Measurements from ENCODE around the gene UBE2V1.
A peak's percentile ranks its signal among the peaks of the same experiment; 100 is the strongest.

The UBE2V1 gene

DNA sequence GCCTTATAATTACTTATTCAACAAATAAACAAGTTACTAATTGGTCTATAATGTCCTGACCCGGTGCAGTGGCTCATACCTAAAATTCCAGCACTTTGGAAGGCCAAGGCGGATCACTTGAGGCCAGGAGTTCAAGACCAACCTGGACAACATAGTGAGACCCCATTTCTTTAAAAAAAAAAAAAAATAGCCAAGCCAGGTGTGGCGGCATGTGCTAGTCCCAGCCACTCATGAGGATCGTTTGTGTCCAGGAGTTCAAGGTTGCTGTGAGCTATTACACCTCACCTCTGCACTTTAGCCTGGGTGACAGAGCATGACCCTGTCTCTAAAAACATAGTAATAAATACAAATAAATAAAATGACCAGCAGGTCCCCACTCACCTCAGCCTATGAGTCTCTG, 9.8 kb upstream of the UBE2V1 start:
- no peak for DNase-seq (ENCODE audit: insufficient read length)
- FAIRE-seq: no peak
- no peak for TF ChIP-seq TAF1 (IDR thresholded peaks at IDR 0.05; ENCODE audit: borderline replicate concordance, low read depth, low read length)
- no peak for TF ChIP-seq POLR2A (IDR thresholded peaks at IDR 0.05; ENCODE audit: low read depth, low read length)
- no peak for TF ChIP-seq POLR2AphosphoS5 (IDR thresholded peaks at IDR 0.05; ENCODE audit: low read depth, low read length)

DNA sequence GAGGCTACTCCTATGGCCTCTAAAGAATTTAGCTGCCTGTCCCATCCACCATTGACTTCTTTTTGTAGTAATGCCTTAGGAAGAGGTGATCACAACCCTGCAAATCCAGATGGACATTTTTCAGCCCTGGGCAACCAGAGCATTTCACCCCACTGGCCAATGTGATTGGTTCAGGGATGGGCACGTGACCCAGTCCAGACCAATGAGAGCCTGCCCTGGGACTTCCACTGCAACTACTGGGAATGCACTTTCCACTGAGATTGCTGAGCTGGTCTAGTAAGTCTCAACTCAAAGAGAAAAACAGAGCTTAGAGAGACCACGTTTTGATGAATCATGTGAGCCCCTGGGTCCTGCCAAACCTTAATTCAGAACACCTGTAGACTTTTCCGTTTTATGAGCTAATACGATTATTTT, 8.9 kb upstream of the UBE2V1 start:
- no peak for DNase-seq (ENCODE audit: insufficient read length)
- no peak for FAIRE-seq
- TF ChIP-seq POLR2AphosphoS5 (IDR thresholded peaks at IDR 0.05; ENCODE audit: low read depth, low read length): no peak
- no peak for TF ChIP-seq TAF1 (IDR thresholded peaks at IDR 0.05; ENCODE audit: borderline replicate concordance, low read depth, low read length)
- no peak for TF ChIP-seq POLR2A (IDR thresholded peaks at IDR 0.05; ENCODE audit: low read depth, low read length)

DNA sequence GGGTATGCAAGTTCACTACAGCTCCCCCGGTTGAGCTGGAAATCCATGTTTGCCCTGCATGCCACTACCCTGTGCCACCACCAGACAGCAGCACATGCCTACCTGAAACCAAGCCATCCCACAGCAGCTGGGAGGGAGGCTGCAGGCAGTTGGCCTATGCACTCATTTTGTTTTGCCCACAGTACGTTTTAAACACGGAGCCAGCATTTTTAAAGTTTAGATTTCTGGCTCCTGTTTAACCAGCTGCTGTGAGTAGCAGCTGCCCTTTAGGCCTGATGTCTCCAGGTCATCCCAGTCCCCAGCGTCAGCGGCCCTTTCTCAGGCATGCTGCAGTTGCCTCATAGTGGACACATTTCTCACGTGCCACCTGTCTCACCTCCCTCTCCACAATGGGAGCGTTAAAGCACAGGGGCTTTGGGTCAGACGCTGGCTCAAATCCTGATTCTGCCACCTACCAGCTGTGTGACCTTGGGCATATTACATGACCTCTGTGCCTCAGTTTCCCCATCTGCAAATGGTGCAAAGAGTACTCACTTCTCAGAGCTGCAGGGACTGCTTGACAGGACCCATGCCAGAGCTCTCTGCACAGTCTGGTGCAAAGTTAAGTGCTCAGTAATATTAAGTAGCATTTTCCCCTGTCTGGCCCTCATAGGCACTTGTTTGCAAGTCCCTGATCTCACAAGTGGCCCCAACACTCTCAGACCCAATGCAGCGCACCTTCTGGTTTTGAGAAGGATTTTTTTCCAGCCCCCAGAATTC, 8.2 kb upstream of the UBE2V1 start:
- FAIRE-seq (no peak), DNase-seq (ENCODE audit: insufficient read length) (no peak)
- TF ChIP-seq POLR2A (IDR thresholded peaks at IDR 0.05; ENCODE audit: low read depth, low read length): no peak
- no peak for TF ChIP-seq POLR2AphosphoS5 (IDR thresholded peaks at IDR 0.05; ENCODE audit: low read depth, low read length)
- TF ChIP-seq TAF1 (IDR thresholded peaks at IDR 0.05; ENCODE audit: borderline replicate concordance, low read depth, low read length): no peak

DNA sequence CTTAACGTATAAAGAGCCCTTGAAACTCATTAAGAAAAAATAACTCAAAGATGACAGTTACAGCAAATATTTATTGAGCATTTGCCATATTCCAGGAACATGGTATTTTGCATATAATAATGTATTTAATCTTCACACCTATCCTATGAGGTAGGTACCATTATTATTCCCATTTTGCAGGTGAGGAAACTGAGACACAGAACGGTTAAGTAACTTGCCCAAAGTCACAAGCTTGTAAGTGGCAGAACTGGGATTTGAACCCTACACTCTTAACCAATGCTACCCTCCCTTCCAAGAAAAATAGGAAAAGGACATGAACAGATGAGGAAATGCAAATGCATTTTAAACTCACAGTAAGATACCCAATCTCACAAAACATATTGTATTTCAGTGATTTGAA, 5.3 kb upstream of the UBE2V1 start:
- FAIRE-seq (no peak), DNase-seq (ENCODE audit: insufficient read length) (no peak)
- TF ChIP-seq POLR2A (IDR thresholded peaks at IDR 0.05; ENCODE audit: low read depth, low read length): no peak
- TF ChIP-seq POLR2AphosphoS5 (IDR thresholded peaks at IDR 0.05; ENCODE audit: low read depth, low read length): no peak
- TF ChIP-seq TAF1 (IDR thresholded peaks at IDR 0.05; ENCODE audit: borderline replicate concordance, low read depth, low read length): no peak

DNA sequence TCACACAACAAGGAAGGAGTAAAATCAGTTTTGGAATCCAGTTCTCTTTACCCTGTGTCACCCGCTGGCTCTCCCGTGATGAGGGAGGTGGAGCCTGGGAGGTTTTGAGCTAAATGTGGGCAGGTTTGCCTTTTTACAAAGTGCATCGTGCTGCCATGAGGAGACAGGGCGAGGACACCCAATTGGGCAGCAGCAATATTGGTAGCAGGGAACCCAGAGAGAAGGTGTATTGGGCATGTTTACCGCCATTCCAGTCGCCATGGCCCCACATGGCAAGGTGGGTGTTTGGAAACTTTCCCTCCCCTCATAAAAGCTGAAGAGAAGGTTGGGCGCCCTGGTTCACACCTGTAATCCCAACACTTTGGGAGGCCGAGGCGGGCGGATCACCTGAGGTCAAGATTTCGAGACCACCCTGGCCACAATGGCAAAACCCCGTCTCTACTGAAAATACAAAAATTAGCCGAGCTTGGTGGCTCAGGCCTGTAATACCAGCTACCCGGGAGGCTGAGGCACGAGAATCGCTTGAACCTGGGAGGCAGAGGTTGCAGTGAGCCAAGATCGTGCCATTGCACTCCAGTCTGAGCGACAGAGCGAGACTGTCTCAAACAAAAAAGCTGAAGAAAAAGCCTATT, 3.5 kb upstream of the UBE2V1 start:
- FAIRE-seq: no peak
- DNase-seq (ENCODE audit: insufficient read length): no peak
- TF ChIP-seq POLR2A (IDR thresholded peaks at IDR 0.05; ENCODE audit: low read depth, low read length): no peak
- TF ChIP-seq TAF1 (IDR thresholded peaks at IDR 0.05; ENCODE audit: borderline replicate concordance, low read depth, low read length): no peak
- no peak for TF ChIP-seq POLR2AphosphoS5 (IDR thresholded peaks at IDR 0.05; ENCODE audit: low read depth, low read length)

DNA sequence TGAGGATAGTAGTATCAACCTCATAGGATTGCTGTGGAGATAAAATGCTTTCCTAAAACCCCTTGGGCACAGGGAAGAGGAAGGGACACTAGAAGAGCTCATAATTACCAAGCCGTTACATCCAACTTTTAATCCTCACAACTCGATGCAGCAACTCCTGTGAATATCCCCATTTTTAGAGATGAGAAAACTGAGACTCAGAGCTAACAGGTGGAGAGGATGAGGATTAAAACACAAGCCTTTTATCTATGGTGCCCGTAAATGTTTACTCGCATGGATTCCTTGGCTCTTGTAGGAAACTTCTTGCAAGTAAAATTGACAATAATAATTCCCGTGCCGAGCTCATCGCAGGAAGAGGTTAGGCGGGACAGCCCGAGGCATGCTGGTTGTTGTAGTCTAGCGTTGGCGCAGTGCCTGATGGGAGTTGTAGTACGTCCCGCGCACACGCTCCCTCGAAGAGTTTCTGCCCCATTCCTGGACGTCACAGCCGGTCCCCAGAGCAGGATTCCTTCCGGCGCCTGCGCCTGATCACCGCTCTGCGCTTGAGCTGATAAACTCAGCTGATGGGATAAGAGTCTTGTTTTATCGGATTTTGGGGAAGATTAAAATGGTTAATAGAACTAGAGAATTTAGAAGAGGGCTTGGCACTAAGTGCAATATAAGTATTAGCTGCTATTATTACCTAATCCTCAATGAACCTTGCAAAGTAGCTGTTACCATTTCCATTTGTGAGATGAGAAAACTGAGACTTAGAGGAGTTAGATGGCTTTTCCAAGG, 2.8 kb upstream of the UBE2V1 start:
- DNase-seq (ENCODE audit: insufficient read length): peak; percentile 71
- TF ChIP-seq POLR2A (IDR thresholded peaks at IDR 0.05; ENCODE audit: low read depth, low read length) (peak; percentile 67; the same call in 1 of the 2 replicates), TAF1 (IDR thresholded peaks at IDR 0.05; ENCODE audit: borderline replicate concordance, low read depth, low read length) (no peak), POLR2AphosphoS5 (IDR thresholded peaks at IDR 0.05; ENCODE audit: low read depth, low read length) (peak; percentile 66; the same call in 1 of the 2 replicates)
- peak; percentile 91 for FAIRE-seq

DNA sequence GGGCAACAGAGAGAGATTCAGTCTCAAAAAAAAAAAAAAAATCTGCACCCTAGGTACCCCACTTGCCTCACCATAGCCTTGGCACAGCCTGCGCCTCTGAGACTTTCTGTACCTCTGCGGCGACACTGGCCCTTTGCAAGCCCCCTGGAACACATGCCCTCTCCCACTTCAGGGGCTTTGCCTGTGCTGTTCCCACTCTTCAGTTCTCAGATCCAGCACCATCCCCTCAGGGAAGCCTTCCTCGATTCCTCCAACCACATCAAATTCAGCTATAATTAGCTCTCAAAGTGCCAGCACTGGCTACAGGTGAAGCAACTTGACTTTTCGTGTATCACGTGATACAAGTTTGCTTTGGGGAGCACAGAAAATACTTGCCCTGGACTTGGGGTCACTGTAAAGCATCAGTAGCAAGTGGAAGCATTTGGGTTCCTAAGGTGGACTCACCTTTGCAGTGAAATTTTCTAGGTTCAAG, 2.1 kb upstream of the UBE2V1 start:
- TF ChIP-seq POLR2A (IDR thresholded peaks at IDR 0.05; ENCODE audit: low read depth, low read length): no peak
- no peak for TF ChIP-seq TAF1 (IDR thresholded peaks at IDR 0.05; ENCODE audit: borderline replicate concordance, low read depth, low read length)
- TF ChIP-seq POLR2AphosphoS5 (IDR thresholded peaks at IDR 0.05; ENCODE audit: low read depth, low read length): no peak
- FAIRE-seq: no peak
- no peak for DNase-seq (ENCODE audit: insufficient read length)

DNA sequence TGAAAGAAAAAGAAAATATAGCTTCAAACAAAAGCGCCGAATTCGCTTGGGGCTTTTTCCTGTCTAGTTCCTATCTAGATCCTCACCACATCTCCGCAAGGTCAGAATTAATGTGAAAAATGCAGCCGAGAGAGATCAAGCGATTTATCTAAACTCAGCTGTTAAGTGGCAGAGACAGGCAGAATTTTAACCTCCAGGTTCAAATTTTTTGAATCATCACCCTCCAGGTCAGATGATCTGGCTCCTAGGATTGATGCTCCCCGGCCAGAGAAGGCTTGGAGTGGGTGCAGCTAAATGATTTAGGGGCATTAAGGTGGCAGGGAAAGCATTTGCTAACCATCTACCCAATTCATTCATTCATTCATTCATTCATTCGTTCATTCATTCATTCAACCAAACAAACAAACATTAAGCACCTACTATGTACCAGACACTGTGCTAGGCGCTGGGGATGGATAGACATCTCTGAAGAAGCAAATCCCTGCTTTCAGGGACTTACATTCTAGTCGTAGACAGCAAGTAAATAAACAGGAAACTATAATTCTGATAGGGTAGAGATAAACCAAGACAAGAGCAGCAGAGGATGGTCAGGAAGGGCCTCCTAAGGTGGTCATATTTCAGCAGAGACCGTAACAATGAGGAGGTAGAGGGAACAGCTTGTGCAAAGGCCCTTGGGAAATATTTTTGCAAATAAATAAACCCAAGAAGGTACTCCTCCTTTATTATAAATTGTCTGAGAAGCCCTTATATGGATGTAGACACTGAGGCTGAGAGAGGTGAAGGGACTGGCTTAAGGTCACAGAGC, 672 bp upstream of the UBE2V1 start:
- DNase-seq (ENCODE audit: insufficient read length): no peak
- TF ChIP-seq POLR2AphosphoS5 (IDR thresholded peaks at IDR 0.05; ENCODE audit: low read depth, low read length): no peak
- TF ChIP-seq TAF1 (IDR thresholded peaks at IDR 0.05; ENCODE audit: borderline replicate concordance, low read depth, low read length): no peak
- no peak for TF ChIP-seq POLR2A (IDR thresholded peaks at IDR 0.05; ENCODE audit: low read depth, low read length)
- FAIRE-seq: no peak

DNA sequence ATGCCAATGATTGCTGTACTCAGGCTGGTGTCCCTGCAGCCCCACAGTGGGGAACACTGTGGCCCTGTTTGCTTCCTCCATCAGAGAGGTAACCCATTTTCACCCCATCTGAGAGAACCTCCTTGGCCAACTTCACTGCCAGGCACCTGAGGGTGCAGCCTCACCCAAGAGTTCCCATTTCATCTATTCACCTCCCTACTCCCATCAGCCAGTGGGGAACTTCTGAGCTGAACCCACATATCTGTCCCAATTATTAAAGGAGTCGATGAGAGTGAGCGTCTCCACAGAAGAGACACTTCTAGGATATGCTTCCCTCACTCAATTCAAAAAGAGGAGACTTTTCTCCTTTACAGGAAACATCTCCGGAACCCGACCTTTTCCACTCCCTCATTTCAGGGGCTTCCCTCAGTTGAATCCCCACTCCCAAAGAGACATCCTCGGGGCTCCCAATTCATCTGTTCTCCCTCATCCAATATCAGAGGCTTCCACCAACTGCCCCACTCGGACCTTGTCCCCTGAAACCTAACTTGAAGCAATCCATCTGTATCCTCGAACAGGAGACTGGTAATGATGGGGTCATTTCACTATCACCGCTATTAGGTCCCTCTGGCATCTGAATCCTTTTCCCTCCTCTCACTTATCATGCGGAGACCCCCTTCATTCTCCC, 988 bp downstream of the UBE2V1 start:
- no peak for DNase-seq (ENCODE audit: insufficient read length)
- TF ChIP-seq POLR2AphosphoS5 (IDR thresholded peaks at IDR 0.05; ENCODE audit: low read depth, low read length) (no peak), TAF1 (IDR thresholded peaks at IDR 0.05; ENCODE audit: borderline replicate concordance, low read depth, low read length) (no peak), POLR2A (IDR thresholded peaks at IDR 0.05; ENCODE audit: low read depth, low read length) (no peak)
- no peak for FAIRE-seq

DNA sequence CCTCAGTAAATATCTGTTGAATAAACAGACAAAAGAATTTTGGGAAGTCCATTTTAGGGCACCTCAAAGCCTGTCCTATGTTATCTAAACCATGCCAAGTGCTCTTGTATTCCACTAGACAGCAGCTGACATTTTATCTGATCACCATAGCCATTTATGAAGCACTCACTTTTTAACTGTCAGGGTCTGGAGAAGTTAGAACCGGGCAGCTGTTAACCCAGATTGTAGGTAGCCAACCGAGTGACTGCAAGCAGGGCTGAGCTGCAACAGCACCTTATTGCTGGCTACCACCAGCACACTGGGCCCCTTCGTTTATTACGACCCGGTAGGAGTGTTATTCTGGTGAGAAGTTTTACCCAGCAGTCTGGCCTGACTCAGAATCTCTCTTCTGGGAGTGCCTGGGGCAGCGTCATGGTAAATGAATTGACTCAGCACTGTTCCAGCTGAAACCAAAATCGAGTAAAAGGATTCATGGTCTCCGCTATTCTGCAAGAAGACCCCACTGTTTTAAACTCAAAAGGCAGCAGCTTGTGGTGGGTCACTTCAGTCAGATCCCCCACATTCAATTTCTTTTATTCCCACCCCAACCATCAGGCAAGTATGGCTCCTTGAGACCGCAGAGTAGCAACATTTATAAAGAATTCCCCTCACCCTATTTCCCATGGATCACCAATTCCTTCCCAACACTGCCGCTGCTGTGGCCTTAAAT, 1.7 kb downstream of the UBE2V1 start:
- DNase-seq (ENCODE audit: insufficient read length): no peak
- TF ChIP-seq POLR2A (IDR thresholded peaks at IDR 0.05; ENCODE audit: low read depth, low read length): no peak
- no peak for TF ChIP-seq TAF1 (IDR thresholded peaks at IDR 0.05; ENCODE audit: borderline replicate concordance, low read depth, low read length)
- no peak for TF ChIP-seq POLR2AphosphoS5 (IDR thresholded peaks at IDR 0.05; ENCODE audit: low read depth, low read length)
- no peak for FAIRE-seq
